GM21381 (cell line): Measurements from ENCODE around the gene KDM8.

Source experiments
- ATAC-seq: cut with Tn5 transposase; IDR thresholded peaks from one replicate; pipeline ENCODE4 v1.9.1; 2021; ENCODE audit warnings: mild to moderate bottlenecking, moderate library complexity; ENCODE audit not compliant: unreplicated experiment

Gene KDM8

DNA sequence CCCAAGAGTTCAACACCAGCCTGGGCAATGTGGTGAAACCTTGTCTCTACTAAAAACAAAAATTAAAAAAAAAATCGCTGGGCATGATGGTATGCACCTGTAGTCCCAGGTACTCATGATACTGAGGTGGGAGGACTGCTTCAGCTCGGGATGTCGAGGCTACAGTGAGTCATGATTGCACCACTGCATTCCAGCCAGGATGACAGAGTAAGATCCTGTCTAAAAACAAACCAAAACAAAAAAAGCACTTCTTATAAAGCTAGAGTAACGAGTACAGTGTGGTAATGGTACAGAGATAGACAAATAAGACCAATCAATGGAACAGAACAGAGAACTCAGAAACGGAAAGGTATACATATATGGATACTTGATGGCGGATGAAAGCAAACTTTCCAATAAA is 60.8 kb downstream of the KDM8 start:
- no peak for ATAC-seq

GRCh38 chr16:27265982-27266381 is 62.7 kb downstream of the KDM8 start:
- ATAC-seq, result no peak

DNA sequence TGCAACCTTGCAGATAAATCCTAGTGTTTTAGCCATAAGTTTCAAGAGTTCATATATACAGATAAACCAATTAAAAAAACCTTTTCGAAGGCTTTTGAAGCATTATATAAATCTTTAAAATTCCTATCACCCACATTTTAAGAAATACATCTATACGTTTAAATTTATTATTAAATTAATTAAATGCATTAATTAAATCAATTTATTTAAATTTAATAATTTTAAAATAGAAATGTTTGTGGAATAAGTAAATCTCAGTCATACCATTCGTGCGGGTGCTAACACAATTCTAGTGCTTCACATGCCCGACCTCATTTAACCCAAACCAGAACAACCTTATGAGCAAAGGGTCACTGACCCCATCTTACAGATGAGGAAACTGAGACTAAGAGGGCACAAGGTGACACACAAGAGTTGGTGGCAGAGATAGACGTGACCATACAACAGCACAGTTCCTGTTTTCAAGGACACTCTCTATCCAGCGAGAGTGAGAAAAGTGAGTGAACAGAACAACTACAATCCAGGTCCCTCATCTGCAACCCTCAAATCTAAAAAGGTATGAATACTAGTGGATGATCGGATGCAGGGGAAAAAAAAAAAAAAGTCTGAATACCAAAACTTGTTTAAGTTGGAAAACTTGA is 63.8 kb downstream of the KDM8 start:
- ATAC-seq, result no peak

- ATAC-seq, result peak; percentile 92
Measured at GRCh38 chr16:27268376-27269299, 65.3 kb downstream of the KDM8 start, which contains the start of gene NSMCE1. Gene NSMCE1, minus strand, starts transcription at chr16:27268772. Its CDS starts 11,202 bp downstream, at chr16:27257570.

DNA sequence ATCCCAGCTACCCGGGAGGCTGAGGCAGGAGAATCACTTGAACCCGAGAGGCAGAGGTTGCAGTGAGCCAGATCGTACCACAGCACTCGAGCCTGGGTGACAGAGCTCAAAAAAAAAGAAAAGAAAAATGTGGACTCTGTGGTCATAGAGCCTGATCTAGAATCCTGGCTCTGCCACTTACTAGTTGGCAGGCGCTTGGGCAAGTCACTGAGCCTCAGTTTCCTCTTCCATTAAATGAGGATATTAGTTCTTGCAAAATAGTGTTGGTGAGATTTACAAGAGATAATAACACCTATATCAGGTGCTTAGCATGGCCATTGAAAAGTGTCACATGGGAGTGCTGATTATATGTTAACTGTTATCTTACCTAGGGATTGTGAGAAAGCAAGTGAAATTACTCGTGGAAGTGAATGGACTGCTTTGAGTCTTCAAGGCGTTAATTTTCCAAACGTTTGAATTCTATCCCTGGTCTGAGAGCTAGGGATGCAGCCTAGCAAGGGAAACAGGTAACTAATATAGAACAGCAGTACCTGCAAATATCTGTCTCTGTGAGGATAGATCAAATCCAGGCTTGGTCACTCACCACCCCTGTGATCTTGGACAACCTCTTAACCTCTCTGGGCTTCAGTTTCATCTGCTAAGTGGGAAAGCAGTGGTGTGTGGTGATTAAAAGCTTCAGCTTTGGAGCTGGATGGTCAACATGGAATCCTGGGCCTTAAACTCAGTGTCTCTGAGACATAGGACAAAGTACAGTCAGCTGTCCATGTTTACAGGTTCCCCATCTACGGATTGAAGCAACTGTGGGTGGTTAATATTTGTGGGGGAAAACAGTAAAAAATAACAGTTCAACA is 66.2 kb downstream of the KDM8 start:
- ATAC-seq, result no peak

GRCh38 chr16:27270349-27270748 is 67.0 kb downstream of the KDM8 start:
- ATAC-seq, result no peak
